SK-N-MC (cell line): ENCODE measurements around the gene CUX1.

Experiments
- EZH2 ChIP-seq: fragments of 200-600 bp; sonication (generic); IDR thresholded peaks from one replicate; pipeline ENCODE4 v1.6.1; 2017; ENCODE audit warnings: antibody characterized with exemption
- POLR2AphosphoS5 ChIP-seq: IDR thresholded peaks from 2 replicates; pipeline ENCODE4 v1.6.1; 2012; ENCODE audit warnings: mild to moderate bottlenecking, low read depth, low read length, borderline replicate concordance

DNA sequence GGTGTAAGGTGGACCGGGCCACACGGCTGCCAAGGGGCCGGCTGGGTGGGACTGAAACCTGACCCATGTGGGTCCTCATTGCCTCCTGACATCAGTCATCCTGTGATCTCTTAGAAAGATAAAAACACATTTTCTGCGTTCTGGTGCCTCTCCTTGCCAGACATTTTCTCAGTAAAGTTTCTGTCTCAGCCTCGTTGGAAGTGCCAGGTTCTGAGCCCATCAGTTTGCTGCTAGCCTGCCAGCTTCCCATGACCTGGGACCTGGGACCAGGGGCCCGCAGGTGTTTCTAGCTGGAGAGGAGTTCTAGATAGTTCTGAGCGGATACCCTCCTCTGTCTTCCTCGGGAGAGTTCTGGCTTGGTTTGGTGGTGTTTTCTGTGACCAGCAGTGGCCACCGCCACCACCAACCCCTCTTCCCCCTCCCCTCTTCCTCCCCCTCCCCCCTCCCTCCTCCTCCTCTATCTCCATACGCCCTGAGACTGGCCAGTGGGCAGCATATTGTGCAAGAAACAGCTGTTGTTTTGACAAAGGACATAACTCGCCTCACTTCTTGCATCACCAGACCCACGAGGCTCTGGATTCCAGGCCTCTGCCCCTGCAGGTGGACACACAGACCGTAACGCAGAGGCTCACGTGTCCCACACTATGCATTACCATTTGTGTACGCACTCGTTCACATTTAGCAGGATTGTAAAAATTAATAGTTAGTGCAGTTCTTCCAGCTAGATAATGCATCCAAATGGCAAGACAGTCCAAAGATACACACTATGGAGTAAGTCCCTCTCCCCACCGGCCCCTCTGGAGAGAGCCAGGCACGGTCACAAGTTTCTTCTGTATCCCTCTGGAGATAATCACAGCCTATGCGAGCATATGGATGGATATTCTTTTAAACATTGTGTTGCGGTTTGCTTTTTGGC lies 94.6 kb downstream of the CUX1 start:
- TF ChIP-seq EZH2 (no peak), POLR2AphosphoS5 (no peak)
